HEK293 (cell line): ENCODE measurements around the gene LIN7C.

Source experiments
- CTCF ChIA-PET: fragments of 350-600 bp; formaldehyde crosslinking; extraction: SDS; loops from one replicate; lab custom pipeline; 2021; ENCODE audit warnings: antibody characterized with exemption; lab: Yijun Ruan, JAX
- POLR2A ChIA-PET: fragments of 300-600 bp; formaldehyde crosslinking; extraction: SDS; loops from one replicate; lab custom pipeline; 2020; ENCODE audit warnings: antibody characterized with exemption, inconsistent platforms; lab: Yijun Ruan, JAX
- H3K27ac ChIP-seq: fragments of 200-500 bp; sonication (Bioruptor generic); 2 replicates; pipeline ENCODE4 v1.5.1; 2014; ENCODE audit warnings: low read depth, low read length, control low read depth, inconsistent platforms; ENCODE audit errors: extremely low read depth
- H3K36me3 ChIP-seq, 2 experiments: fragments of 200-500 bp in 1 of 2; sonication (Bioruptor generic) in 1 of 2; 1 replicate in 1 of 2; 2 replicates in 1 of 2; pipeline ENCODE4 v1.5.1; 2014 to 2017; ENCODE audit warnings: inconsistent platforms in 2 of 2, low read length in 2 of 2; ENCODE audit not compliant: control insufficient read depth in 2 of 2, insufficient read depth in 1 of 2
- H3K4me1 ChIP-seq: fragments of 200-500 bp; sonication (Bioruptor generic); 2 replicates; pipeline ENCODE4 v1.5.1; 2014; ENCODE audit warnings: mild to moderate bottlenecking, low read length, inconsistent platforms; ENCODE audit not compliant: control insufficient read depth, insufficient read depth
- H3K4me3 ChIP-seq: 2 replicates; pipeline ENCODE4 v1.5.1; 2011; ENCODE audit warnings: low read depth, mild to moderate bottlenecking, control low read depth, low read length, moderate library complexity
- H3K9me3 ChIP-seq: fragments of 200-500 bp; sonication (Bioruptor generic); 2 replicates; pipeline ENCODE4 v1.5.1; 2014; ENCODE audit warnings: low read depth, low read length, inconsistent platforms; ENCODE audit not compliant: control insufficient read depth, insufficient read depth
- HOXD13 ChIP-seq: sonication (generic); formaldehyde crosslinking; IDR thresholded peaks from 2 replicates; pipeline ENCODE4 v1.8.0; 2022; ENCODE audit warnings: missing genetic modification reagents, borderline replicate concordance
- IKZF3 ChIP-seq: fragments of 450-650 bp; IDR thresholded peaks from 2 replicates; pipeline ENCODE4 v1.5.0; 2018; ENCODE audit warnings: missing biosample characterization, mild to moderate bottlenecking, missing genetic modification characterization, moderate library complexity
- SP2 ChIP-seq: fragments of 450-650 bp; formaldehyde crosslinking; IDR thresholded peaks from 2 replicates; pipeline ENCODE4 v1.5.1; 2016; ENCODE audit warnings: missing biosample characterization, missing genetic modification characterization
- TCF7L2 ChIP-seq: IDR thresholded peaks from 2 replicates; pipeline ENCODE4 v1.6.1; 2011; ENCODE audit warnings: low read depth, mild to moderate bottlenecking, inconsistent platforms, low read length, moderate library complexity, borderline replicate concordance
- WT1 ChIP-seq: fragments of 450-650 bp; formaldehyde crosslinking; IDR thresholded peaks from 2 replicates; pipeline ENCODE4 v1.5.1; 2016; ENCODE audit warnings: missing biosample characterization, missing genetic modification characterization
- ZBTB20 ChIP-seq: fragments of 450-650 bp; formaldehyde crosslinking; IDR thresholded peaks from 2 replicates; pipeline ENCODE4 v1.5.1; 2016; ENCODE audit warnings: missing biosample characterization, missing genetic modification characterization
- ZBTB49 ChIP-seq: fragments of 450-650 bp; formaldehyde crosslinking; IDR thresholded peaks from 2 replicates; pipeline ENCODE4 v1.5.1; 2016; ENCODE audit warnings: missing biosample characterization, missing genetic modification characterization, low read depth
- ZFHX2 ChIP-seq: fragments of 450-650 bp; formaldehyde crosslinking; conservative IDR thresholded peaks from 2 replicates; pipeline ENCODE4 v1.5.1; 2016; ENCODE audit warnings: missing biosample characterization, missing genetic modification characterization
- ZNF132 ChIP-seq: fragments of 450-650 bp; formaldehyde crosslinking; IDR thresholded peaks from 2 replicates; pipeline ENCODE4 v1.5.1; 2017; ENCODE audit warnings: missing biosample characterization, missing genetic modification characterization, borderline replicate concordance
- ZNF157 ChIP-seq: fragments of 450-650 bp; formaldehyde crosslinking; IDR thresholded peaks from 2 replicates; pipeline ENCODE4 v1.5.1; 2016; ENCODE audit warnings: missing biosample characterization, missing genetic modification characterization
- ZNF169 ChIP-seq: fragments of 450-650 bp; formaldehyde crosslinking; IDR thresholded peaks from 2 replicates; pipeline ENCODE4 v1.5.1; 2016; ENCODE audit warnings: missing biosample characterization, missing genetic modification characterization
- ZNF184 ChIP-seq: fragments of 450-650 bp; IDR thresholded peaks from 2 replicates; pipeline ENCODE4 v1.5.1; 2018; ENCODE audit warnings: missing biosample characterization, mild to moderate bottlenecking, missing genetic modification characterization
- ZNF221 ChIP-seq: fragments of 450-650 bp; formaldehyde crosslinking; IDR thresholded peaks from 2 replicates; pipeline ENCODE4 v1.5.1; 2017; ENCODE audit warnings: missing biosample characterization, missing genetic modification characterization, borderline replicate concordance
- ZNF280D ChIP-seq: fragments of 450-650 bp; formaldehyde crosslinking; IDR thresholded peaks from 2 replicates; pipeline ENCODE4 v1.5.1; 2016; ENCODE audit warnings: missing biosample characterization, missing genetic modification characterization
- ZNF302 ChIP-seq: fragments of 450-650 bp; formaldehyde crosslinking; IDR thresholded peaks from 2 replicates; pipeline ENCODE4 v1.5.1; 2016; ENCODE audit warnings: missing biosample characterization, missing genetic modification characterization, low read depth
- ZNF404 ChIP-seq: fragments of 450-650 bp; formaldehyde crosslinking; IDR thresholded peaks from 2 replicates; pipeline ENCODE4 v1.5.1; 2017; ENCODE audit warnings: missing biosample characterization, missing genetic modification characterization
- ZNF529 ChIP-seq: fragments of 450-650 bp; formaldehyde crosslinking; IDR thresholded peaks from 2 replicates; pipeline ENCODE4 v1.5.1; 2017; ENCODE audit warnings: missing genetic modification characterization, missing biosample characterization; ENCODE audit not compliant: insufficient replicate concordance
- ZNF548 ChIP-seq: fragments of 450-650 bp; formaldehyde crosslinking; IDR thresholded peaks from 2 replicates; pipeline ENCODE4 v1.5.1; 2016; ENCODE audit warnings: missing biosample characterization, missing genetic modification characterization
- ZNF624 ChIP-seq: fragments of 450-650 bp; formaldehyde crosslinking; IDR thresholded peaks from 2 replicates; pipeline ENCODE4 v1.5.1; 2017; ENCODE audit warnings: missing biosample characterization, missing genetic modification characterization
- ZNF629 ChIP-seq: fragments of 450-650 bp; formaldehyde crosslinking; IDR thresholded peaks from 2 replicates; pipeline ENCODE4 v1.5.1; 2017; ENCODE audit warnings: missing biosample characterization, missing genetic modification characterization
- ZNF701 ChIP-seq: fragments of 450-650 bp; formaldehyde crosslinking; IDR thresholded peaks from 2 replicates; pipeline ENCODE4 v1.5.1; 2016; ENCODE audit warnings: missing biosample characterization, missing genetic modification characterization

LIN7C gene

GRCh38 chr11:27485930-27486773, 20.4 kb downstream of the LIN7C start (continued):
- TF ChIP-seq IKZF3 (tag by site-specific recombination), result no peak
- TF ChIP-seq ZNF157 (tag by site-specific recombination), result no peak
- TF ChIP-seq WT1 (tag by site-specific recombination), result 0 out of 2 replicates have a peak, but pooled peaks have one; percentile 18

- Histone ChIP-seq H3K4me1 (no peaks in the 10 kb centered on the region), H3K4me3 (no peak overlapping the region), H3K9me3 (no peaks in the 10 kb centered on the region), H3K36me3 (no peaks in the 10 kb centered on the region), H3K27ac (no peak overlapping the region)
- TF ChIP-seq ZNF184 (no peak), ZNF529 (tag by site-specific recombination) (no peak), ZBTB20 (tag by site-specific recombination) (no peak), ZNF548 (tag by site-specific recombination) (no peak), ZFHX2 (tag by site-specific recombination) (no peak), ZNF169 (tag by site-specific recombination) (no peak), ZNF157 (tag by site-specific recombination) (no peak), SP2 (no peak), TCF7L2 (no peak), ZNF221 (tag by site-specific recombination) (no peak), HOXD13 (CRISPR knock-in tag) (no peak), ZNF302 (tag by site-specific recombination) (no peak), ZNF404 (tag by site-specific recombination) (no peak), ZNF701 (tag by site-specific recombination) (no peak), ZNF280D (tag by site-specific recombination) (no peak), ZNF629 (tag by site-specific recombination) (no peak), ZNF132 (tag by site-specific recombination) (no peak), ZNF624 (no peak), ZBTB49 (no peak)
- POLR2A ChIA-PET, result no interaction called here
- CTCF ChIA-PET, result interaction anchor here (0.7 to 6.4 kb wide), 6 partner anchors 19 to 831 kb away, joined by 3 to 134 read pairs (median 18); no protein-coding TSS in a partner anchor
Observed at GRCh38 chr11:27482793-27483192, 23.8 kb downstream of the LIN7C start.
